ENCODE data around the gene FRA10AC1.

- TF ChIP-seq EZH2 (IDR thresholded peaks at IDR 0.05; ENCODE audit: low read depth) = no peak
- TF ChIP-seq, protein P1, sequence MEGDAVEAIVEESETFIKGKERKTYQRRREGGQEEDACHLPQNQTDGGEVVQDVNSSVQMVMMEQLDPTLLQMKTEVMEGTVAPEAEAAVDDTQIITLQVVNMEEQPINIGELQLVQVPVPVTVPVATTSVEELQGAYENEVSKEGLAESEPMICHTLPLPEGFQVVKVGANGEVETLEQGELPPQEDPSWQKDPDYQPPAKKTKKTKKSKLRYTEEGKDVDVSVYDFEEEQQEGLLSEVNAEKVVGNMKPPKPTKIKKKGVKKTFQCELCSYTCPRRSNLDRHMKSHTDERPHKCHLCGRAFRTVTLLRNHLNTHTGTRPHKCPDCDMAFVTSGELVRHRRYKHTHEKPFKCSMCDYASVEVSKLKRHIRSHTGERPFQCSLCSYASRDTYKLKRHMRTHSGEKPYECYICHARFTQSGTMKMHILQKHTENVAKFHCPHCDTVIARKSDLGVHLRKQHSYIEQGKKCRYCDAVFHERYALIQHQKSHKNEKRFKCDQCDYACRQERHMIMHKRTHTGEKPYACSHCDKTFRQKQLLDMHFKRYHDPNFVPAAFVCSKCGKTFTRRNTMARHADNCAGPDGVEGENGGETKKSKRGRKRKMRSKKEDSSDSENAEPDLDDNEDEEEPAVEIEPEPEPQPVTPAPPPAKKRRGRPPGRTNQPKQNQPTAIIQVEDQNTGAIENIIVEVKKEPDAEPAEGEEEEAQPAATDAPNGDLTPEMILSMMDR (conservative IDR thresholded peaks at IDR 0.05) = no peak
Observed at GRCh38 chr10:93622942-93623341, 79.5 kb downstream of the FRA10AC1 start.

All from PC-9 (cell line).